GM12878 (cell line): ENCODE measurements around the gene STK17A. TPM values are rescaled to one million over a fixed set of nuclear protein-coding genes. Genes with fewer than 3 reads are reported as not detected.

Experiments
- ATAC-seq: fragments of 200-7000 bp; cut with Tn5 transposase; 3 replicates; pipeline ENCODE4 v1.9.1; 2020; ENCODE audit warnings: mild to moderate bottlenecking, moderate library complexity
- BruUV-seq: library from RNA; stranded (reverse); fragments of 400-500 nt; replicated peaks from 2 replicates; lab custom pipeline; 2021; lab: Mats Ljungman, UMichigan
- CTCF ChIA-PET: fragments of 300-600 bp; sonication (Branson Sonifier 250); formaldehyde crosslinking; extraction: SDS; loops from one replicate; lab custom pipeline; 2021; ENCODE audit warnings: inconsistent platforms; lab: Yijun Ruan, JAX
- POLR2A ChIA-PET: fragments of 350-600 bp; formaldehyde crosslinking; extraction: SDS; loops from one replicate; lab custom pipeline; 2021; ENCODE audit warnings: inconsistent platforms; lab: Charles Lee
- RAD21 ChIA-PET: fragments of 300-600 bp; sonication (Branson Sonifier 250); formaldehyde crosslinking; loops from one replicate; lab custom pipeline; 2023; ENCODE audit warnings: antibody characterized with exemption; ENCODE audit not compliant: unreplicated experiment; lab: Charles Lee
- SMC1A ChIA-PET: fragments of 300-600 bp; sonication (Branson Sonifier 250); formaldehyde crosslinking; loops from one replicate; lab custom pipeline; 2023; ENCODE audit not compliant: unreplicated experiment, uncharacterized antibody; lab: Charles Lee
- DNase-seq: peaks from one replicate; pipeline ENCODE4 v3.0.0-alpha.2; 2011; ENCODE audit warnings: low read depth, low spot score
- FAIRE-seq: peaks from 3 replicates; lab custom pipeline; 2011; peaks lifted over from hg19 to GRCh38; lab: Jason Lieb, UNC
- H2AFZ ChIP-seq: 2 replicates; pipeline ENCODE4 v1.6.0; 2011; ENCODE audit warnings: low read depth, low read length, control low read depth; ENCODE audit not compliant: control insufficient read depth
- H3K27ac ChIP-seq: 2 replicates; pipeline ENCODE4 v1.5.1; 2011; ENCODE audit warnings: control low read depth; ENCODE audit not compliant: control insufficient read depth, insufficient read depth
- H3K27me3 ChIP-seq, 2 experiments: replicated peaks in 1 of 2; 2 replicates each; pipeline versions ENCODE4 v1.6.0 to v1.6.1; 2011; ENCODE audit warnings: low read length in 1 of 2; ENCODE audit not compliant: control insufficient read depth in 2 of 2, insufficient read depth in 2 of 2
- H3K36me3 ChIP-seq, 2 experiments: 2 replicates each; pipeline ENCODE4 v1.5.1; 2011; ENCODE audit warnings: low read length in 1 of 2; ENCODE audit not compliant: control insufficient read depth in 2 of 2, insufficient read depth in 2 of 2
- H3K4me1 ChIP-seq: 2 replicates; pipeline ENCODE4 v1.6.1; 2011; ENCODE audit warnings: mild to moderate bottlenecking, low read length, moderate library complexity, mixed read lengths; ENCODE audit not compliant: control insufficient read depth, insufficient read depth
- H3K4me2 ChIP-seq: 2 replicates; pipeline ENCODE4 v1.6.0; 2011; ENCODE audit warnings: control low read depth; ENCODE audit not compliant: control insufficient read depth, insufficient read depth
- H3K4me3 ChIP-seq: fragments of 200-600 bp; sonication (generic); 2 replicates; pipeline ENCODE4 v1.5.1; 2016
- H3K79me2 ChIP-seq: 2 replicates; pipeline ENCODE4 v1.6.0; 2011; ENCODE audit warnings: low read length; ENCODE audit not compliant: control insufficient read depth, insufficient read depth
- H3K9ac ChIP-seq: 2 replicates; pipeline ENCODE4 v1.8.0; 2011; ENCODE audit warnings: low read length, control low read depth, mixed read lengths; ENCODE audit not compliant: control insufficient read depth, insufficient read depth
- H3K9me3 ChIP-seq: replicated peaks from 3 replicates; pipeline ENCODE4 v1.5.1; 2011; ENCODE audit warnings: mild to moderate bottlenecking, low read length; ENCODE audit not compliant: control insufficient read depth, insufficient read depth
- H4K20me1 ChIP-seq: 2 replicates; pipeline ENCODE4 v1.6.0; 2011; ENCODE audit not compliant: control insufficient read depth, insufficient read depth
- BMI1 ChIP-seq: fragments of 450-650 bp; IDR thresholded peaks from 2 replicates; pipeline ENCODE4 v1.6.1; 2016; ENCODE audit warnings: mild to moderate bottlenecking, moderate library complexity, borderline replicate concordance
- FOXK2 ChIP-seq: fragments of 450-650 bp; IDR thresholded peaks from 2 replicates; pipeline ENCODE4 v1.6.1; 2017; ENCODE audit warnings: mild to moderate bottlenecking, moderate library complexity
- POU2F2 ChIP-seq: IDR thresholded peaks from 3 replicates; pipeline ENCODE4 v1.6.1; 2011; ENCODE audit warnings: low read depth, mild to moderate bottlenecking, low read length, borderline replicate concordance
- SMAD5 ChIP-seq: IDR thresholded peaks from 2 replicates; pipeline ENCODE4 v1.6.1; 2016; ENCODE audit warnings: antibody characterized with exemption, low read depth
- STAT1 ChIP-seq: fragments of 450-650 bp; conservative IDR thresholded peaks from 2 replicates; pipeline ENCODE4 v1.6.1; 2014; ENCODE audit warnings: antibody characterized with exemption, mild to moderate bottlenecking
- ZNF384 ChIP-seq: IDR thresholded peaks from 2 replicates; pipeline ENCODE4 v1.6.1; 2012; ENCODE audit warnings: low read depth, mild to moderate bottlenecking, low read length, improper control_type of control experiment, borderline replicate concordance
- WGBS: methylation state at CpG from one replicate; pipeline ENCODE4 v1.1.6; 2016; ENCODE audit warnings: low lambda C conversion rate; ENCODE audit not compliant: insufficient replicate concordance, insufficient coverage; ENCODE audit errors: missing lambda C conversion rate; 5-methylcytosine and 5-hydroxymethylcytosine counted together
- in situ Hi-C: fragments of 300-500 bp; cut with MboI; formaldehyde crosslinking; loops from 9 replicates; pipeline ENCODE4 v1.14.3; 2018; ENCODE audit warnings: mixed read lengths
- intact Hi-C: fragments of 100-400 bp; cut with micrococcal nuclease; formaldehyde crosslinking; loops from one replicate; pipeline ENCODE4 v1.14.2; 2022; ENCODE audit not compliant: unreplicated experiment
- polyA plus RNA-seq, 11 experiments: library from polyadenylated mRNA; depleted of rRNA in 4 of 11; unstranded in 6 of 11; stranded (reverse) in 5 of 11; fragments of >200 nt; fragmentation: Nextera tagmentation in 4 of 11; fragmentation: Illumina TruSeq in 1 of 11; extraction: Ambion mirVana in 4 of 11; extraction: Trizol in 1 of 11; gene quantifications; 1 replicate in 1 of 11; 2 replicates in 10 of 11; pipeline versions ENCODE4 v1.2.1 to v1.2.3, GENCODE V29; 2011 to 2016; ENCODE audit warnings: inconsistent platforms in 2 of 11, missing spikeins in 2 of 11, low read depth in 1 of 11
- total RNA-seq, 4 experiments: library from RNA; depleted of rRNA in 3 of 4; stranded (reverse); fragments of >200 nt in 3 of 4; fragmentation: Illumina TruSeq in 1 of 4; extraction: Trizol in 1 of 4; gene quantifications; 2 replicates each; pipeline versions ENCODE4 v1.2.1 to v1.2.3, GENCODE V29; 2013 to 2021
- TF ChIP-seq, protein P1 (sequence below): IDR thresholded peaks from 2 replicates; pipeline ENCODE4 v1.6.1; 2011; ENCODE audit warnings: mild to moderate bottlenecking, low read depth, low read length, moderate library complexity; ENCODE audit not compliant: insufficient replicate concordance

The STK17A gene
- total and polyA plus RNA-seq, 10 of the 15 experiments (the other 5 are each of a cell fraction or from before 2014, with no cell fraction given) = 18.5 to 91.6 (median 70.8) TPM

- Histone ChIP-seq H3K9ac (no peak overlapping the region), H3K36me3 (peaks cover 10 to 33% of the 10 kb centered on the region in 2 experiments), H3K27me3 (no peaks in the 10 kb centered on the region), H3K4me2 (no peak overlapping the region), H2AFZ (no peak overlapping the region), H3K27ac (no peak overlapping the region), H3K9me3 (peaks cover 9% of the 10 kb centered on the region), H3K4me3 (no peak overlapping the region), H4K20me1 (no peaks in the 10 kb centered on the region; the same call in 1 of the 2 replicates), H3K79me2 (peaks cover 87% of the 10 kb centered on the region), H3K4me1 (peaks cover 4% of the 10 kb centered on the region; the same call in 1 of the 2 replicates)
- DNase-seq (no peak), ATAC-seq (no peak), FAIRE-seq (no peak)
- intact Hi-C loops (no loop called here), in situ Hi-C loops (no loop called here)
- WGBS = 100% methylated on average over 1 of the region's 1 CpG
- ChIA-PET SMC1A (interaction anchor here (0.8 to 1.4 kb wide), 7 partner anchors 10 to 98 kb away, joined by 3 to 5 read pairs (median 5); no protein-coding TSS in a partner anchor), CTCF (interaction anchor here (0.9 to 5.5 kb wide), 4 partner anchors 15 to 97 kb away, joined by 3 to 39 read pairs (median 4); partner anchors contain the start of gene STK17A), POLR2A (interaction anchor here (1.2 to 1.5 kb wide), 3 partner anchors 12 to 46 kb away, joined by 3 to 6 read pairs (median 4); no protein-coding TSS in a partner anchor), RAD21 (interaction anchor here (0.5 to 1.4 kb wide), 3 partner anchors 17 to 305 kb away, joined by 3 to 6 read pairs (median 4); no protein-coding TSS in a partner anchor)
- BruUV-seq = no TSS peak
- no peak for TF ChIP-seq BMI1
- no peak for TF ChIP-seq STAT1
- TF ChIP-seq SMAD5 = no peak
- no peak for TF ChIP-seq FOXK2
- no peak for TF ChIP-seq ZNF384
- TF ChIP-seq POU2F2 = no peak
- TF ChIP-seq, protein P1, sequence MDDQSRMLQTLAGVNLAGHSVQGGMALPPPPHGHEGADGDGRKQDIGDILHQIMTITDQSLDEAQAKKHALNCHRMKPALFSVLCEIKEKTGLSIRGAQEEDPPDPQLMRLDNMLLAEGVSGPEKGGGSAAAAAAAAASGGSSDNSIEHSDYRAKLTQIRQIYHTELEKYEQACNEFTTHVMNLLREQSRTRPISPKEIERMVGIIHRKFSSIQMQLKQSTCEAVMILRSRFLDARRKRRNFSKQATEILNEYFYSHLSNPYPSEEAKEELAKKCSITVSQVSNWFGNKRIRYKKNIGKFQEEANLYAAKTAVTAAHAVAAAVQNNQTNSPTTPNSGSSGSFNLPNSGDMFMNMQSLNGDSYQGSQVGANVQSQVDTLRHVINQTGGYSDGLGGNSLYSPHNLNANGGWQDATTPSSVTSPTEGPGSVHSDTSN = no peak
Measured at GRCh38 chr7:43602256-43602655, 19.3 kb downstream of the STK17A start.
